ENCODE measurements around the gene ATP13A2. TPM values are rescaled to one million over a fixed set of nuclear protein-coding genes. Genes with fewer than 3 reads are reported as not detected.

The ATP13A2 gene
- polyA plus RNA-seq, 4 donors = 28.8 to 37.8 (median 31.1) TPM

- peak in 1 of 4 donors; percentile 60 for DNase-seq (ENCODE audit: low read depth in 4 of 4, low spot score in 3 of 4)
Observed at GRCh38 chr1:16979475-16980327, 32.0 kb downstream of the ATP13A2 start.

GRCh38 chr1:16978567-16979474 lies 32.9 kb downstream of the ATP13A2 start:
- no peak for DNase-seq (ENCODE audit: low read depth in 4 of 4, low spot score in 3 of 4)

- no peak for DNase-seq (ENCODE audit: low read depth in 4 of 4, low spot score in 3 of 4)
Observed at GRCh38 chr1:16978139-16978538, 33.6 kb downstream of the ATP13A2 start.

GRCh38 chr1:16977377-16977776 lies 34.4 kb downstream of the ATP13A2 start:
- DNase-seq (ENCODE audit: low read depth in 4 of 4, low spot score in 3 of 4) = no peak

- DNase-seq (ENCODE audit: low read depth in 4 of 4, low spot score in 3 of 4) = no peak
Observed at GRCh38 chr1:16976966-16977365, 34.8 kb downstream of the ATP13A2 start.

- no peak for DNase-seq (ENCODE audit: low read depth in 4 of 4, low spot score in 3 of 4)
Observed at GRCh38 chr1:16975838-16976237, 35.9 kb downstream of the ATP13A2 start.

GRCh38 chr1:16975211-16975610 lies 36.5 kb downstream of the ATP13A2 start:
- no peak for DNase-seq (ENCODE audit: low read depth in 4 of 4, low spot score in 3 of 4)

- no peak for DNase-seq (ENCODE audit: low read depth in 4 of 4, low spot score in 3 of 4)
Observed at GRCh38 chr1:16973215-16973614, 38.5 kb downstream of the ATP13A2 start.

- DNase-seq (ENCODE audit: low read depth in 4 of 4, low spot score in 3 of 4) = no peak
Observed at GRCh38 chr1:16972189-16972895, 39.4 kb downstream of the ATP13A2 start.

GRCh38 chr1:16971341-16972188 lies 40.2 kb downstream of the ATP13A2 start:
- DNase-seq (ENCODE audit: low read depth in 4 of 4, low spot score in 3 of 4) = no peak

- no peak for DNase-seq (ENCODE audit: low read depth in 4 of 4, low spot score in 3 of 4)
Observed at GRCh38 chr1:16970132-16970910, 41.4 kb downstream of the ATP13A2 start.

GRCh38 chr1:16969651-16970050 lies 42.1 kb downstream of the ATP13A2 start:
- no peak for DNase-seq (ENCODE audit: low read depth in 4 of 4, low spot score in 3 of 4)

GRCh38 chr1:16969057-16969611 lies 42.6 kb downstream of the ATP13A2 start:
- DNase-seq (ENCODE audit: low read depth in 4 of 4, low spot score in 3 of 4) = no peak

GRCh38 chr1:16968372-16968771 lies 43.4 kb downstream of the ATP13A2 start:
- no peak for DNase-seq (ENCODE audit: low read depth in 4 of 4, low spot score in 3 of 4)

- no peak for DNase-seq (ENCODE audit: low read depth in 4 of 4, low spot score in 3 of 4)
Observed at GRCh38 chr1:16967962-16968361, 43.8 kb downstream of the ATP13A2 start.

GRCh38 chr1:16967095-16967575 lies 44.6 kb downstream of the ATP13A2 start:
- DNase-seq (ENCODE audit: low read depth in 4 of 4, low spot score in 3 of 4) = no peak

- no peak for DNase-seq (ENCODE audit: low read depth in 4 of 4, low spot score in 3 of 4)
Observed at GRCh38 chr1:16966282-16966681, 45.4 kb downstream of the ATP13A2 start.

- DNase-seq (ENCODE audit: low read depth in 4 of 4, low spot score in 3 of 4) = no peak
Observed at GRCh38 chr1:16965486-16966067, 46.2 kb downstream of the ATP13A2 start.

All from right renal pelvis (tissue), 4 donors.